ENCODE results near the gene IBTK. TPM values are rescaled to one million over a fixed set of nuclear protein-coding genes. Genes with fewer than 3 reads are reported as not detected.
"Not testable (repeated sequence)": the region's sequence is repeated elsewhere in the genome, so short reads cannot be mapped to it uniquely, and the experiment has no call there.

IBTK gene
- total RNA-seq, 2 donors from 2014 or later: 22.3 to 31.8 TPM

DNA sequence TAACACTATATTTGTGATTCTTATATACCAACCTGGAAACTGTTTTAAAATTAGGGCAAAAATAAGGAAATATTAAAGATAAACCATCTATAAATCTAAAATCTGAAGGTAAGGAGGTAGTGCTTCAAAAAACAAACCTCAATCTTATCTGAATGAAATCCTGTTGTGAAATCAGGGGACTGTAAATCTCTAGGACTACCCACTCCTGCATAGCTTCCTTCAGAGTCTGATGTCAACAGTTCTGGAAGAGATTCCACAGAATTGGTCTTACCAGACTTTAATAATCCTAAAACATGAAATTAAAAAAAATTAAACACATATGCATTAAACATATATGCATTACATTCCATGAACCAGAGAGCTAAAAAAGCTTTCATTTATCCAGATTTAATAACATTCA lies 51.4 kb downstream of the IBTK start:
- intact Hi-C loops (cut with DNase I): no loop called here
- ATAC-seq (no peak), DNase-seq (no peak)

DNA sequence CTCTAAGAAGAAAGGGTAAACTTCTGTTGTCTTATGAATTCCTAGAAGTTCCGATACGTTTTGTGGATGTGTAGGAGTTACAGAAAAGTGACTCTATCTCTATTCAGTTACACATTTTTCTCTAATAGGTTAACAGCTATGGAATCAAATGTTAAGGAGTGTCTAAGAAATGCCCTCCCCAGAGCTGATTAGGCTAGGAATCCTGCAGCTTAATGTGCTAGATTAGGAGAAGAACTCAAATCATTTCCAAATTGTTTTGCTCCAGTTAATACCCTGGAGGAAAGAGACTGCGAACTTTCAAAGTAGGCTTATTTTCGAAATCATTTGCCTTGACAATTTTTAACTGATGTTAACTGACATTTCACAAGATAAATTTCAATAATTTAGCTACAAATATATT lies 51.9 kb downstream of the IBTK start:
- intact Hi-C loops (cut with DNase I): no loop called here
- ATAC-seq: no peak
- no peak for DNase-seq

GRCh38 chr6:82185948-82186535 lies 61.5 kb downstream of the IBTK start:
- no peak for DNase-seq
- no peak for ATAC-seq
- intact Hi-C loops (cut with DNase I): no loop called here

- intact Hi-C loops (cut with DNase I): no loop called here
Measured at GRCh38 chr6:82183642-82184282, 63.8 kb downstream of the IBTK start.

DNA sequence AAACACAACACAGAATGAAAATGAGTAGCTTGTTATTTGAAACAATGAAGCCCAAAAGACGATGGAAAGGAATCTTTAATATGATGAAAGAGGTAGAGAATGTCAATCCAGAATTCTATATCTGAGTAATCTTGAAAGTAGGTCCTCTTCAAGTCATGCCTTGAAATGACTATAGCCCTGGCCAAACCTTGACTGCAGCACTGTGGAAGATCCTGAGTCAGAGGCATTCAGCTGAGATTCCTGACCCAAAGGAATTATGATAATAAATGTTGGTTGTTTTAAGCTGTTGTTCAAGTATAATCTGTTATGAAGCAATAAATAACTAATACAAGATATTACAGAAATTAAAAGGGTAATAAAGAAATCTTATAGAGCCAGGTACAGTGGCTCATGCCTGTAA lies 64.8 kb downstream of the IBTK start:
- no peak for ATAC-seq
- intact Hi-C loops (cut with DNase I): no loop called here
- no peak for DNase-seq

More at GRCh38 chr6:82183642-82184282, 63.8 kb downstream of the IBTK start:
- DNase-seq (no peak), ATAC-seq (no peak)

DNA sequence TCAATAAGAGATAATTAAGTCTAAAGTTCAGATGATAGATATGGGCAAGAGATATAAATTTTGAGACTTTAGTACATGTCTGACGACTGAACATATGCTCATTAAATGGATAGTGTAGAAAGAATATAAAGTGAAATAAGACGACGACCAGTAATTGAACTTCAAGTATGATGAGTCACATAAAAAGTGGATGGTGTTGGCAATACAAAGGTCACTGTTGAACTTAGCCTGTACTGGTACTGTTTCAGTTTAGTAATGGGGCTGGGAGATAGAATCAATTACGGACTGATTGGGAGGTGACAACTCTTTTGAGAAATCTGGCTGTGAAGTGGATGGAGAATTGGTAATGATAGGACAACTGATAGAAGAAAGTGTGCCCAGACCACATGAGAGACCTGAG lies 68.1 kb downstream of the IBTK start:
- DNase-seq (no peak), ATAC-seq (no peak)
- intact Hi-C loops (cut with DNase I): loop anchor here (10.0 kb wide), 2 partner anchors 95 to 425 kb away; partner anchors contain the start of gene TENT5A (in 1 of the 2)

- DNase-seq (no peak), ATAC-seq (no peak)
- intact Hi-C loops (cut with DNase I): loop anchor here (10.0 kb wide), 2 partner anchors 94 to 424 kb away; partner anchors contain the start of gene TENT5A (in 1 of the 2)
Measured at GRCh38 chr6:82178759-82179112, 68.8 kb downstream of the IBTK start.

DNA sequence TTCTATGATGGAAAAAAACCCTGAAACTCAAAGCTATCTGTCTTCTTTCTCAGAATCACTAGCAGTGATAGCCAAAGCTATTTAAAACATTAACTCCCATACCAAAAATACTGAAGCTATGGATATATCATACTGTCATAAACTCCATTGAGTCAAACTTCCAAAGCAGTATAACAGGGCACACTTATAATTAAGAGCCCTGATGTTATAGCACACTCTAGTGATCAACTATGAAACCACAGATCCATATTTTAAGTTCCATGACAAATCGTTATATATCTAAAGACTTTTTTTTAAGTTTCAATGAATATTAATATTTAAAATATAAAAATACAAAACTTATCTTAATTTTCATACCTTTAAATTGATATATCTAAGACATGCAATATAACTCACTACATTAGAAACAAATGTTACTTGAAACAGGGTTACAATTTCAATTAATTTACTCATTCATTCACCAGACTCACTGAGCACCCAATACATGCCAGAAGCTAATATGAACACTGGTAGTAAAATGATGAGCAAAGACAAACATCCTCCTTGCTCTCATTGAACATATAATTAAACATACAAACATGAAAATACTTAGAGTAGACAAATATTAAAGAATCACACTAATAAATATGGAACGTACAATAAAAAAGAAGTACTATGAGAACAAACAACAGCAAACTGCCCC lies 69.3 kb downstream of the IBTK start:
- DNase-seq (no peak), ATAC-seq (peak; percentile 65 to 76)
- intact Hi-C loops (cut with DNase I): loop anchor here (10.0 kb wide), 2 partner anchors 93 to 423 kb away; partner anchors contain the start of gene TENT5A (in 1 of the 2)

- ATAC-seq (no peak), DNase-seq (no peak)
- intact Hi-C loops (cut with DNase I): loop anchor here (10.0 kb wide), 2 partner anchors 92 to 422 kb away; partner anchors contain the start of gene TENT5A (in 1 of the 2)
Measured at GRCh38 chr6:82176616-82177015, 70.9 kb downstream of the IBTK start.

DNA sequence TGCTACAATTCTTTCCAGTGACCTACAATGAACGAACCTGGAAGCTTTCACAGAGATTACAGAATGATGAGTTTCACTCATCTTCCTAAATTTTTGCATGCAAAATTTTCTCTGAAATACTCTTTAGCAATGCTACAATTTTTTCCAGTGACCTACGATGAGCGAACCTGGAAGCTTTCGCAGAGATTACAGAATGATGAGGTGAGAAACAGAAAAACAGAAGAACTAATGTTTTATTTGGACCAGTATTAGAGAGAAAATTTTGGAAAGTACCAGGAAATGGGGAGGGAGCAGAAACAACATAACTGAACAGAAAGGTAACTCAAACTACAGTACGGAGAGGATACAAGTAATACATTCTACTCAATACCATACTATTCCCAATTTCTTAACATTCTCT lies 75.0 kb downstream of the IBTK start:
- intact Hi-C loops (cut with DNase I): loop anchor here (5.0 to 10.0 kb wide), 3 partner anchors 85 to 418 kb away; partner anchors contain the start of gene TENT5A (in 1 of the 2)
- no peak for ATAC-seq

DNA sequence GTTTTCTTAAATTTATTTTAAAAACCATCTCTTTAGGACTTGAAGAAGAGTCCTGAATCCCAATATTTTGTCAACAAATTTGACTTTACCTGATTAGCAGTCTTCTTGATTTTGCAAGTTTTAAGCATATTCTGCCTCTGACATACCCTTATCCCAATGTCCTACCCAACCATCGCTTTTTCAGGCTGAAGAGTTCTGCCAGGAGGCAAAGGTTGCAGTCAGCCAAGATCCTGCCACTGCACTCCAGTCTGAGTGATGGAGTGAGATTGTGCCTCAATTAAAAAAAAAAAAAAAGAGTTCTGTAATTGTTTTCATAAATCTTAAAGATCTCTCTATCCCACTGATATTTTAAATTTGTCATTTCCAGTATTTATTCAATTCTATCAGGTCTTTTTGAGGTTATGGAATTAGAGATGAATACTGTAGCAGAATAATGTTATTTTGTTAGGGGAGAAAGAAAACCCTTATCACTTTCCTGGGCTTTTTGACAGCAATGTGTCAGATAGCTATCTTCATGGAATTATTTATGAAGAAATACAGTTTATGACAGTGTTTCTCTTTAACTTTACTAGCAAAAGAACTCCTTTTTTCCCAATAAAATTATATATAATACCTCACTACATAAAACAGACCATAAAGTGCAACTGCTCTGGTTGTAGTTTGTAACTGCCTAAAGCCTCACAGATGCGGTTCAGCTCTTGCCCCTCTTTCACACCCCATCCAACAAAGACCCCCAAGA lies 78.2 kb downstream of the IBTK start:
- ATAC-seq (peak in 1 of 2 donors; percentile 56), DNase-seq (no peak)
- intact Hi-C loops (cut with DNase I): no loop called here

More for the DNA sequence above, 75.0 kb downstream of the IBTK start:
- DNase-seq: no peak

GRCh38 chr6:82166493-82166892 lies 81.1 kb downstream of the IBTK start:
- intact Hi-C loops (cut with DNase I): no loop called here
- peak; percentile 90 for ATAC-seq

GRCh38 chr6:82160255-82160990 lies 87.1 kb downstream of the IBTK start:
- no peak for ATAC-seq
- intact Hi-C loops (cut with DNase I): no loop called here
- no peak for DNase-seq

More at GRCh38 chr6:82166493-82166892, 81.1 kb downstream of the IBTK start:
- no peak for DNase-seq

GRCh38 chr6:82152786-82153185 lies 94.8 kb downstream of the IBTK start:
- ATAC-seq; DNase-seq; intact Hi-C loops (cut with DNase I): not testable (repeated sequence)

- intact Hi-C loops (cut with DNase I); ATAC-seq; DNase-seq: not testable (repeated sequence)
Measured at GRCh38 chr6:82151147-82151546, 96.4 kb downstream of the IBTK start.

DNA sequence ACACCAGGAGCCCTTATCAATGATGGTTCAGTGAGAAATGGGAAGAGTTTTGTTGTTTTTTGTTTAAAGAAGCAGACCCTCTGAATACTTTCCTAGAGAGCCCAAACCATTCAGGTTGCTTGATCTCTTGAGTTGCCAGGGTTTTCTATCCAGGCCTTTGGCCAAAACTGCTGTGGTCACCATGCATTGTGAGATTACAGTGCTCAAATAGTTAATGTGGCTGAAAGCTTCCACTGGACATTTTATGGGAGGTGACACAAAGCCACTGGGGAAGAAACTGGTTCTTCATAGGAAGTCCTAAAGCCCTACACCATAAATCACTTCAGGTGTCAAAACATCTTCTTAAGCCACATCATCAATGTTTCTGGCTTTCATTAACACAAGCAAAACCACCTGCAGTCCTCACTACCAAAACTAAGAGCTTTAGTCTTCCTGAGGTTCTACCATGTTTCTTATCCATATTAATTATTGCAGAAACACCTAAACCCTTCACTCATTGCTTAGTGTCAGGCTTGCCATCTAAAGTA lies 101.6 kb downstream of the IBTK start:
- intact Hi-C loops (cut with DNase I): loop anchor here in 1 of 2 donors (10.0 kb wide), 1 partner anchor 391 kb away; the partner anchor contains the start of gene TENT5A
- DNase-seq (no peak), ATAC-seq (no peak)

DNA sequence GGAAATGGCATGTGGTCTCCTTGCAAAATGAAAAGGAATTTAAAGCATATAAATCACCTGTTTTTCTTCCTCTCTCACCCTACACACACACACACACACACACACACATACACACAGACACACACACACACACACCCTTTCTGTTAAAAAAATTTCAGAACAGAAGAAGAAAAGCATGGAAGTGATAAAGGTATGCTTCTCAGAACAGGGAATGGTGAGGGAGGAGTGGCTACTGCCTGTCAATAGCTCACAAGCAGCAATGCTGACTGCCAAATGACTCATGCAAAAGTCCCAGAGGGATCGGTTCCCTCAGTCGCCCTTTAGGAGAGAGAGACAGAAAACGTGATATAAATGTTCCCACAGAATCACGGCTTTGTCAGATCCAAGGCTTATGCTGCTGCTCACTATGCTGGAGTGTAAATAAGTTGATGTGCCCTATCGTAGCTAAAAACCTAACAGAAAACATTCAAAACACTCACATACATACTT lies 102.6 kb downstream of the IBTK start:
- intact Hi-C loops (cut with DNase I): loop anchor here in 1 of 2 donors (10.0 kb wide), 1 partner anchor 390 kb away; the partner anchor contains the start of gene TENT5A
- DNase-seq (peak; percentile 61), ATAC-seq (peak; percentile 91 to 94)
